Activated CD4-positive, CD25-positive, alpha-beta regulatory T cell treated with anti-CD3 and anti-CD28 coated beads, Interleukin-2, amount 50 U/mL, for 72 hours (primary cell): ENCODE data around the gene SLC9A7.

Experiments used
- DNase-seq: peaks from one replicate; pipeline ENCODE4 v3.0.0; 2021

Gene SLC9A7

GRCh38 chrX:46698691-46699090 is 60.2 kb downstream of the SLC9A7 start:
- DNase-seq = no peak

- no peak for DNase-seq
These were observed 63.4 kb downstream of the SLC9A7 start for GRCh38 chrX:46695491-46695890.

GRCh38 chrX:46694549-46694948 is 64.4 kb downstream of the SLC9A7 start:
- no peak for DNase-seq

GRCh38 chrX:46693149-46693548 is 65.8 kb downstream of the SLC9A7 start:
- DNase-seq = no peak

GRCh38 chrX:46690818-46691217 is 68.1 kb downstream of the SLC9A7 start:
- no peak for DNase-seq

- no peak for DNase-seq
These were observed 71.3 kb downstream of the SLC9A7 start for GRCh38 chrX:46687619-46688018.

GRCh38 chrX:46686003-46686645 is 72.8 kb downstream of the SLC9A7 start:
- DNase-seq = no peak

- no peak for DNase-seq
These were observed 75.9 kb downstream of the SLC9A7 start for GRCh38 chrX:46683048-46683447.

GRCh38 chrX:46681849-46682248 is 77.1 kb downstream of the SLC9A7 start:
- no peak for DNase-seq

GRCh38 chrX:46678232-46678631 is 80.7 kb downstream of the SLC9A7 start:
- DNase-seq = no peak

GRCh38 chrX:46676399-46677356 is 82.2 kb downstream of the SLC9A7 start:
- DNase-seq = no peak

GRCh38 chrX:46673620-46674359 is 85.1 kb downstream of the SLC9A7 start:
- no peak for DNase-seq

- DNase-seq = no peak
These were observed 88.6 kb downstream of the SLC9A7 start for GRCh38 chrX:46670316-46670715.

GRCh38 chrX:46666831-46667230 is 92.1 kb downstream of the SLC9A7 start:
- no peak for DNase-seq

GRCh38 chrX:46665232-46666152 is 93.4 kb downstream of the SLC9A7 start:
- no peak for DNase-seq

GRCh38 chrX:46662188-46662958 is 96.5 kb downstream of the SLC9A7 start:
- DNase-seq = no peak

- DNase-seq = no peak
These were observed 105.4 kb downstream of the SLC9A7 start for GRCh38 chrX:46653482-46653881.

GRCh38 chrX:46649421-46650260 is 109.3 kb downstream of the SLC9A7 start:
- DNase-seq = no peak

- DNase-seq = no peak
These were observed 110.3 kb downstream of the SLC9A7 start for GRCh38 chrX:46648660-46649059.

GRCh38 chrX:46647251-46647650 is 111.7 kb downstream of the SLC9A7 start:
- no peak for DNase-seq

- no peak for DNase-seq
These were observed 113.3 kb downstream of the SLC9A7 start for GRCh38 chrX:46645614-46646013.
